ENCODE data around the gene PITPNC1.
"Not testable (repeated sequence)": the region's sequence is repeated elsewhere in the genome, so short reads cannot be mapped to it uniquely, and the experiment has no call there.

PITPNC1 gene

GRCh38 chr17:67372751-67373150, 4.3 kb upstream of the PITPNC1 start:
- no peak for DNase-seq

- DNase-seq = peak; percentile 96
These were observed 2.6 kb upstream of the PITPNC1 start for GRCh38 chr17:67374329-67375053.

- DNase-seq = no peak
These were observed 2.0 kb upstream of the PITPNC1 start for GRCh38 chr17:67375054-67375427.

GRCh38 chr17:67375716-67376115, 1.4 kb upstream of the PITPNC1 start:
- DNase-seq = no peak

GRCh38 chr17:67376415-67376736, 705 bp upstream of the PITPNC1 start:
- no peak for DNase-seq

GRCh38 chr17:67377488-67378453, 690 bp downstream of the PITPNC1 start:
- peak; percentile 57 for DNase-seq

GRCh38 chr17:67378454-67379250, 1.6 kb downstream of the PITPNC1 start:
- peak; percentile 80 for DNase-seq

GRCh38 chr17:67379251-67379630, 2.2 kb downstream of the PITPNC1 start:
- DNase-seq = no peak

GRCh38 chr17:67381929-67382257, 4.8 kb downstream of the PITPNC1 start:
- no peak for DNase-seq

GRCh38 chr17:67385122-67385988, 8.3 kb downstream of the PITPNC1 start:
- no peak for DNase-seq

- DNase-seq = peak; percentile 74
These were observed 10.0 kb downstream of the PITPNC1 start for GRCh38 chr17:67386965-67387551.

- DNase-seq = not testable (repeated sequence)
These were observed 11.5 kb downstream of the PITPNC1 start for GRCh38 chr17:67388536-67388935.

GRCh38 chr17:67388986-67389385, 11.9 kb downstream of the PITPNC1 start:
- DNase-seq = no peak

- no peak for DNase-seq
These were observed 13.0 kb downstream of the PITPNC1 start for GRCh38 chr17:67390006-67390645.

GRCh38 chr17:67390646-67391361, 13.7 kb downstream of the PITPNC1 start:
- DNase-seq = peak; percentile 25

- no peak for DNase-seq
These were observed 15.0 kb downstream of the PITPNC1 start for GRCh38 chr17:67392111-67392510.

- DNase-seq = no peak
These were observed 16.8 kb downstream of the PITPNC1 start for GRCh38 chr17:67393809-67394397.

GRCh38 chr17:67399676-67400075, 22.6 kb downstream of the PITPNC1 start:
- DNase-seq = no peak

GRCh38 chr17:67400193-67400592, 23.1 kb downstream of the PITPNC1 start:
- peak; percentile 37 for DNase-seq

- DNase-seq = no peak
These were observed 24.0 kb downstream of the PITPNC1 start for GRCh38 chr17:67401106-67401505.
